IPS-18a (cell line): ENCODE data around the gene FBXL12.
"Not testable (repeated sequence)": the region's sequence is repeated elsewhere in the genome, so short reads cannot be mapped to it uniquely, and the experiment has no call there.

Experiments used
- H3K27ac ChIP-seq: one replicate; pipeline ENCODE4 v1.5.1; 2013; ENCODE audit warnings: low read length
- H3K27me3 ChIP-seq: one replicate; pipeline ENCODE4 v1.6.1; 2013; ENCODE audit warnings: mild to moderate bottlenecking, low read length; ENCODE audit not compliant: control insufficient read depth, insufficient read depth
- H3K36me3 ChIP-seq: one replicate; pipeline ENCODE4 v1.6.1; 2013; ENCODE audit warnings: low read depth, low read length; ENCODE audit not compliant: control insufficient read depth
- H3K4me1 ChIP-seq: one replicate; pipeline ENCODE4 v1.6.1; 2013; ENCODE audit warnings: low read depth, low read length; ENCODE audit not compliant: control insufficient read depth
- H3K4me3 ChIP-seq: one replicate; pipeline ENCODE4 v1.5.1; 2013; ENCODE audit warnings: low read length
- H3K9ac ChIP-seq: one replicate; pipeline ENCODE4 v1.6.1; 2013; ENCODE audit warnings: mild to moderate bottlenecking, low read length, moderate library complexity
- H3K9me3 ChIP-seq: one replicate; pipeline ENCODE4 v1.6.1; 2013; ENCODE audit warnings: low read depth, low read length; ENCODE audit not compliant: control insufficient read depth

FBXL12 gene

GRCh38 chr19:9835507-9835949, 16.6 kb upstream of the FBXL12 start:
- Histone ChIP-seq H3K27me3 (no peaks in the 10 kb centered on the region), H3K4me3 (peak overlapping the region; percentile 68), H3K4me1 (peaks cover 4% of the 10 kb centered on the region), H3K27ac (no peak overlapping the region), H3K9me3 (no peaks in the 10 kb centered on the region), H3K9ac (peak overlapping the region; percentile 46), H3K36me3 (peaks cover 10% of the 10 kb centered on the region)

DNA sequence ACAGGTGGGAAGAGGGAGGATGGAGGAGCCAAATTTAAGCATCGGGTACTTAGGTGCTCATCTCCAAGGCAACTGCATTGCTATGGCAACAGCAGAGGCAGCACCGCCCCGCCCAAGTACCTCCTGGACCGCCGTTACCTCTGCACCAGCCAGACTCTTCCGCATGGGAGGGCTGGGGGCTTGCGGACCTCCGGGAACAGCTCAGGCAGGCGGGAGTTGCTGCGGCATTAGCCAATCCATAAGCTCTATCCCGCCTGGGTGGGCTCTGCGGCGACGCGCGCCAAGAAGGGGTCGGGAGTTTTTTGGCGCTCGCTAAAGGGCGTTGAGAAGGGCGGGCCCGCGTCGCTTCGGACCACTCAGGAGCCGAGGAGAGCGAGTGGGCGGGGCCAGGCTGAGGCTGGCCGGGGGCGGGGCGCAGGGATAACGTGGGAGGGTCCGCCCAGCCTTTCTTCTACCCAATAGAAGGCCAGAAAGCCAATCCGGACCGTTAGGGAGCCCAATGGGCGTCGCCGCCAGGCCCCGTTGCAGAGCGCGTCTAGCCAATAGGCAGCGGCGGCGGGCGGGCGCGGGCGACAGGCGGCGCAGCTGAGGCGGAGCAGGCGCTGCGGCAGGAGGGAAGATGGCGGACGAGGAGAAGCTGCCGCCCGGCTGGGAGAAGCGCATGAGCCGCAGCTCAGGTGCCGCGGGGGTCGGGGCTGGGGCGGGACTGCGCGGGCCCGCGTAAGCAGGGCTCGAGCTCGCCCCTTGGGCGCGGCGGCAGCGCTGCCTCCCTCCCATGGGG, 16.0 kb upstream of the FBXL12 start, which contains the start of gene PIN1:
Gene PIN1 (plus strand): TSS at position 593 of the 781 bp plus-strand sequence. CDS start 27 bp downstream, at position 620.
- H3K9me3 ChIP-seq, result no peaks in the 10 kb centered on the region
- peaks cover 11% of the 10 kb centered on the region for H3K36me3 ChIP-seq
- peak within 1 kb of the TSS; percentile 68 for H3K4me3 ChIP-seq
- H3K27me3 ChIP-seq, result no peaks in the 10 kb centered on the region
- peaks cover 4% of the 10 kb centered on the region for H3K4me1 ChIP-seq
- H3K9ac ChIP-seq, result peak within 1 kb of the TSS; percentile 46
- no peak within 1 kb of the TSS for H3K27ac ChIP-seq

GRCh38 chr19:9834307-9834725, 15.4 kb upstream of the FBXL12 start:
- Histone ChIP-seq H3K36me3 (peaks cover 13% of the 10 kb centered on the region), H3K9me3 (no peaks in the 10 kb centered on the region), H3K9ac (no peak overlapping the region), H3K27ac (no peak overlapping the region), H3K27me3 (no peaks in the 10 kb centered on the region), H3K4me1 (peaks cover 4% of the 10 kb centered on the region), H3K4me3 (peak overlapping the region; percentile 31)

DNA sequence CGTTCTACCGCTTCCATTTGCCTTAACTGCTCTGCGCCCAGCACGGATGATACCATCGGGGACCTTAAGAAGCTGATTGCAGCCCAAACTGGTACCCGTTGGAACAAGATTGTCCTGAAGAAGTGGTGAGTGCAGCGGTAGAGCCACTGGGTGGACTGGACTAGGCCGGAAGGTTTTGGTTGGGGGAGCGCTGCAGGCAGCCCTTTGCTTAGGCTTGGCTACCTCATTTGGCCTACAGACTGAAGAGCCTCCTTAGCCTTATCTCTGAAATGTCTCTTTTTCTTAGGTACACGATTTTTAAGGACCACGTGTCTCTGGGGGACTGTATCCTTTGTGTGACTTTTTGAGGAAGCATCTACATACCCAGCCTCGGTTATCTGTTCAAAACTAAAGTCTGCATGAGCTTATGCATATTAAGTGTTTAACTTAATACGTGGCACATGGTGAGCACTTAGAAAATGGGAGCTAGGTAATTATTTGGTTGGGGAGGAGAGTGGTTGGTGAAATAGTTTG, 9.7 kb upstream of the FBXL12 start:
- Histone ChIP-seq H3K27me3 (no peaks in the 10 kb centered on the region), H3K36me3 (peaks cover 8% of the 10 kb centered on the region), H3K4me1 (no peaks in the 10 kb centered on the region), H3K9ac (peak overlapping the region; percentile 76), H3K4me3 (peak overlapping the region; percentile 98), H3K9me3 (no peaks in the 10 kb centered on the region), H3K27ac (no peak overlapping the region)

GRCh38 chr19:9827289-9828238, 8.7 kb upstream of the FBXL12 start, which contains the start of gene UBL5:
Gene UBL5, plus strand, starts transcription at chr19:9827918. Its CDS starts 420 bp downstream, at chr19:9828338.
- peak within 1 kb of the TSS; percentile 76 for H3K9ac ChIP-seq
- no peaks in the 10 kb centered on the region for H3K27me3 ChIP-seq
- H3K4me3 ChIP-seq, result peak within 1 kb of the TSS; percentile 98
- no peaks in the 10 kb centered on the region for H3K4me1 ChIP-seq
- no peaks in the 10 kb centered on the region for H3K9me3 ChIP-seq
- peaks cover 8% of the 10 kb centered on the region for H3K36me3 ChIP-seq
- H3K27ac ChIP-seq, result peak within 1 kb of the TSS; percentile 49

GRCh38 chr19:9823816-9824215, 4.9 kb upstream of the FBXL12 start:
- H3K27me3 ChIP-seq, result no peaks in the 10 kb centered on the region
- no peak overlapping the region for H3K9ac ChIP-seq
- peaks cover 3% of the 10 kb centered on the region for H3K4me1 ChIP-seq
- H3K36me3 ChIP-seq, result no peaks in the 10 kb centered on the region
- no peak overlapping the region for H3K4me3 ChIP-seq
- H3K9me3 ChIP-seq, result no peaks in the 10 kb centered on the region
- no peak overlapping the region for H3K27ac ChIP-seq

- H3K9me3 ChIP-seq, H3K36me3 ChIP-seq, H3K9ac ChIP-seq, H3K27me3 ChIP-seq, H3K4me1 ChIP-seq, H3K27ac ChIP-seq: not testable (repeated sequence)
- H3K4me3 ChIP-seq, result peak overlapping the region; percentile 25
Observed at GRCh38 chr19:9820034-9820433, 1.2 kb upstream of the FBXL12 start.

GRCh38 chr19:9819596-9819909, 674 bp upstream of the FBXL12 start:
- Histone ChIP-seq H3K4me3 (peak overlapping the region; percentile 25), H3K9ac (no peak overlapping the region), H3K27me3 (no peaks in the 10 kb centered on the region), H3K27ac (no peak overlapping the region), H3K4me1 (peaks cover 3% of the 10 kb centered on the region), H3K36me3 (no peaks in the 10 kb centered on the region), H3K9me3 (no peaks in the 10 kb centered on the region)

DNA sequence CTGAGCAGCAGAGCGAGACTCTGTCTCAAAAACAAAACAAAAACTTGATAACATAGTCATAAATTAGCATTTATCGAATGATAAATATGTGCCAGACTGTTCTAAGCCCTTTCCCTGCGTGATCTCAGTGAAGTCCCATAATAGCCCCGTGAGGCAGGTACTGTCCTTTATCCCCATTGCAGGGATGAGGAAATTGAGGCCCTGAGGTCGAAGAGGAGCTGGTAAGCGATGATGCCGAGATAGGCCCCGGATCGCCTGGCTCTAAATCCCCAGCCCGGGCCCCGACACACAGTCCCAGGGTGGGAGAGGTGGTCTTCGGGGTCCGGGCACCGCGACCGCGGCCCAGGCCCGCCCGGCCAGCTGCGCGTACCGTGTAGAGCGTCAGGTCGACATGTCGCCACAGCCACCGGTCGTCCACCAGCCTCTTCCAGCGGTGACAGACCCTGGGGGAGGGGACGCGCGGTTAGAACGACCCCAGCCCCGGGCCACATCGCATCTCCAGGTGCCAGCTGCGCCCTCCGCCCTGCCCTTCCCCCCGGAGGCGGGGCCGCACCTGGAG, 625 bp downstream of the FBXL12 start:
- H3K27ac ChIP-seq, result peak overlapping the region; percentile 51
- H3K36me3 ChIP-seq, result peaks cover 4% of the 10 kb centered on the region
- peaks cover 3% of the 10 kb centered on the region for H3K4me1 ChIP-seq
- peak overlapping the region; percentile 64 for H3K9ac ChIP-seq
- no peaks in the 10 kb centered on the region for H3K9me3 ChIP-seq
- no peaks in the 10 kb centered on the region for H3K27me3 ChIP-seq
- H3K4me3 ChIP-seq, result peak overlapping the region; percentile 88

GRCh38 chr19:9811139-9811538, 7.7 kb downstream of the FBXL12 start:
- no peaks in the 10 kb centered on the region for H3K4me1 ChIP-seq
- H3K4me3 ChIP-seq, result no peak overlapping the region
- no peaks in the 10 kb centered on the region for H3K9me3 ChIP-seq
- H3K36me3 ChIP-seq, result peaks cover 34% of the 10 kb centered on the region
- no peak overlapping the region for H3K27ac ChIP-seq
- no peak overlapping the region for H3K9ac ChIP-seq
- no peaks in the 10 kb centered on the region for H3K27me3 ChIP-seq
